RWPE1 (cell line): ENCODE measurements around the gene CERK.

Experiments
- CTCF ChIA-PET: fragments of 350-600 bp; sonication (Branson Sonifier 250); formaldehyde crosslinking; extraction: SDS; loops from one replicate; lab custom pipeline; 2021; lab: Yijun Ruan, JAX
- POLR2A ChIA-PET: fragments of 400-600 bp; formaldehyde crosslinking; extraction: SDS; loops from one replicate; lab custom pipeline; 2020; ENCODE audit warnings: antibody characterized with exemption; ENCODE audit not compliant: low non-redundant PET; lab: Yijun Ruan, JAX
- DNase-seq: peaks from one replicate; pipeline ENCODE4 v3.0.0; 2012; ENCODE audit warnings: low spot score
- H3K27ac ChIP-seq: fragments of 450-650 bp; 2 replicates; pipeline ENCODE4 v1.5.1; 2017
- CTCF ChIP-seq: fragments of 450-650 bp; conservative IDR thresholded peaks from 2 replicates; pipeline ENCODE4 v1.5.1; 2017; ENCODE audit warnings: low read depth, mild to moderate bottlenecking

Gene CERK

GRCh38 chr22:46663001-46663400 lies 75.1 kb downstream of the CERK start:
- no peak for DNase-seq
- ChIA-PET POLR2A (no interaction called here), CTCF (no interaction called here)
- no peak overlapping the region for H3K27ac ChIP-seq
- TF ChIP-seq CTCF, result no peak

GRCh38 chr22:46662226-46662625 lies 75.8 kb downstream of the CERK start:
- TF ChIP-seq CTCF, result no peak
- ChIA-PET CTCF (interaction anchor here (0.5 kb wide), 1 partner anchor 573 kb away, joined by 3 read pairs; no protein-coding TSS in a partner anchor), POLR2A (no interaction called here)
- no peak overlapping the region for H3K27ac ChIP-seq
- DNase-seq, result no peak

GRCh38 chr22:46661221-46661851 lies 76.7 kb downstream of the CERK start:
- ChIA-PET POLR2A (no interaction called here), CTCF (interaction anchor here (0.5 kb wide), 1 partner anchor 572 kb away, joined by 3 read pairs; no protein-coding TSS in a partner anchor)
- TF ChIP-seq CTCF, result no peak
- peak overlapping the region; percentile 48 for H3K27ac ChIP-seq
- DNase-seq, result peak; percentile 63

GRCh38 chr22:46660604-46661201 lies 77.3 kb downstream of the CERK start:
- DNase-seq, result no peak
- H3K27ac ChIP-seq, result peak overlapping the region; percentile 48
- ChIA-PET CTCF (no interaction called here), POLR2A (no interaction called here)
- TF ChIP-seq CTCF, result no peak

- no peak overlapping the region; the same call in 1 of the 2 replicates for H3K27ac ChIP-seq
- POLR2A ChIA-PET, result no interaction called here
These were observed 78.3 kb downstream of the CERK start for GRCh38 chr22:46659791-46660186.

More at GRCh38 chr22:46659791-46660186, 78.3 kb downstream of the CERK start:
- no peak for TF ChIP-seq CTCF
- no peak for DNase-seq
- CTCF ChIA-PET, result no interaction called here
